Endothelial cell of umbilical vein (primary cell): ENCODE results near the gene BMERB1. TPM values are rescaled to one million over a fixed set of nuclear protein-coding genes. Genes with fewer than 3 reads are reported as not detected.
"Not testable (repeated sequence)": the region's sequence is repeated elsewhere in the genome, so short reads cannot be mapped to it uniquely, and the experiment has no call there.

Experiments
- Bru-seq: library from RNA; stranded (reverse); fragments of 400-500 nt; gene quantifications from one replicate; lab custom pipeline; 2021; lab: Mats Ljungman, UMichigan
- BruChase-seq, 2 experiments: library from RNA; stranded (reverse); fragments of 400-500 nt; gene quantifications; one replicate each; lab custom pipeline; 2021; lab: Mats Ljungman, UMichigan
- BruUV-seq: library from RNA; stranded (reverse); fragments of 400-500 nt; replicated peaks from 2 replicates; lab custom pipeline; 2021; lab: Mats Ljungman, UMichigan
- CTCF ChIA-PET: fragments of 300-600, 350-600 bp; sonication (Branson Sonifier 250); formaldehyde crosslinking; loops from one replicate; lab custom pipeline; 2021; ENCODE audit warnings: antibody characterized with exemption, inconsistent platforms; lab: Charles Lee
- POLR2A ChIA-PET: fragments of 300-600, 350-600 bp; sonication (Branson Sonifier 250); formaldehyde crosslinking; loops from one replicate; lab custom pipeline; 2021; ENCODE audit warnings: antibody characterized with exemption, inconsistent platforms; lab: Charles Lee
- DNase-seq: peaks from one replicate; pipeline ENCODE4 v3.0.0-alpha.2; 2011; ENCODE audit warnings: low read depth, low spot score
- FAIRE-seq: peaks from 2 replicates; lab custom pipeline; 2011; peaks lifted over from hg19 to GRCh38; lab: Jason Lieb, UNC
- H2AFZ ChIP-seq: 2 replicates; pipeline ENCODE4 v1.6.0; 2012; ENCODE audit warnings: low read depth, low read length, control low read depth, inconsistent platforms
- H3K27ac ChIP-seq: 2 replicates; pipeline ENCODE4 v1.5.1; 2011; ENCODE audit warnings: low read depth, mild to moderate bottlenecking, control low read depth, low read length, moderate library complexity; ENCODE audit not compliant: insufficient read depth
- H3K27me3 ChIP-seq, 2 experiments: 2 replicates each; pipeline versions ENCODE4 v1.6.0 to v1.6.1; 2011; ENCODE audit warnings: low read length in 2 of 2, mixed read lengths in 1 of 2; ENCODE audit not compliant: control insufficient read depth in 2 of 2, insufficient read depth in 2 of 2
- H3K36me3 ChIP-seq, 2 experiments: 2 replicates in 1 of 2; 3 replicates in 1 of 2; pipeline ENCODE4 v1.5.1; 2011; ENCODE audit warnings: low read length in 2 of 2, mild to moderate bottlenecking in 1 of 2, moderate library complexity in 1 of 2; ENCODE audit not compliant: control insufficient read depth in 2 of 2, insufficient read depth in 2 of 2; ENCODE audit errors: extremely low read depth in 1 of 2
- H3K4me1 ChIP-seq: 3 replicates; pipeline ENCODE4 v1.5.1; 2011; ENCODE audit warnings: mild to moderate bottlenecking, low read length; ENCODE audit not compliant: control insufficient read depth, insufficient read depth; ENCODE audit errors: extremely low read depth
- H3K4me2 ChIP-seq: 2 replicates; pipeline ENCODE4 v1.6.1; 2011; ENCODE audit warnings: low read length, control low read depth, mixed read lengths; ENCODE audit not compliant: insufficient read depth
- H3K4me3 ChIP-seq, 3 experiments: fragments of 200-600 bp in 1 of 3; sonication (generic), shearing (Covaris generic) in 1 of 3; replicated peaks in 1 of 3; 2 replicates each; pipeline ENCODE4 v1.5.1; 2011 to 2016; ENCODE audit warnings: control low read depth in 3 of 3, low read length in 3 of 3, mild to moderate bottlenecking in 2 of 3, inconsistent platforms in 1 of 3, low read depth in 1 of 3, moderate library complexity in 1 of 3; ENCODE audit not compliant: insufficient read depth in 1 of 3
- H3K79me2 ChIP-seq: 2 replicates; pipeline ENCODE4 v1.6.0; 2012; ENCODE audit warnings: low read length, inconsistent platforms; ENCODE audit not compliant: control insufficient read depth, insufficient read depth
- H3K9ac ChIP-seq: replicated peaks from 2 replicates; pipeline ENCODE3; 2011; ENCODE audit warnings: low read length, control low read depth; ENCODE audit not compliant: insufficient read depth; ENCODE audit errors: extremely low read depth
- H3K9me1 ChIP-seq: replicated peaks from 3 replicates; pipeline ENCODE4 v1.6.0; 2011; ENCODE audit warnings: mild to moderate bottlenecking, low read length; ENCODE audit not compliant: control insufficient read depth, insufficient read depth; ENCODE audit errors: extremely low read depth
- H3K9me3 ChIP-seq: replicated peaks from 2 replicates; pipeline ENCODE4 v1.5.1; 2012; ENCODE audit warnings: low read length, inconsistent platforms; ENCODE audit not compliant: control insufficient read depth, insufficient read depth
- H4K20me1 ChIP-seq: replicated peaks from 2 replicates; pipeline ENCODE3; 2011; ENCODE audit warnings: mild to moderate bottlenecking, low read length; ENCODE audit not compliant: control insufficient read depth, insufficient read depth; ENCODE audit errors: extremely low read depth
- EZH2 ChIP-seq: IDR thresholded peaks from 2 replicates; pipeline ENCODE4 v1.6.1; 2012; ENCODE audit warnings: borderline replicate concordance, low read depth, mild to moderate bottlenecking, moderate library complexity, low read length, inconsistent platforms; ENCODE audit not compliant: severe bottlenecking
- JUN ChIP-seq: IDR thresholded peaks from 2 replicates; pipeline ENCODE4 v1.6.1; 2011; ENCODE audit warnings: borderline replicate concordance, low read depth; ENCODE audit not compliant: insufficient read length, insufficient read depth
- POLR2AphosphoS5 ChIP-seq: IDR thresholded peaks from 2 replicates; pipeline ENCODE4 v1.6.1; 2012; ENCODE audit warnings: low read depth, mild to moderate bottlenecking, control low read depth, low read length, moderate library complexity; ENCODE audit not compliant: insufficient read depth
- dilution Hi-C: fragments of 300-500 bp; cut with MboI; formaldehyde crosslinking; loops from one replicate; pipeline ENCODE4 v1.15.0; 2019; ENCODE audit warnings: low sequenced_read_pairs; ENCODE audit not compliant: extremely low pct_ligation_motif_present
- intact Hi-C: fragments of 100-400 bp; cut with micrococcal nuclease; formaldehyde crosslinking; loops from one replicate; pipeline ENCODE4 v1.10.0; 2022
- long read RNA-seq: library from polyadenylated mRNA; stranded (forward); transcript quantifications from one replicate; pipeline ENCODE4 v2.0.0, GENCODE V29; 2021
- polyA minus RNA-seq, 3 experiments: library from RNA; depleted of rRNA, polyadenylated mRNA; stranded (reverse); fragments of >200 nt; gene quantifications; 1 replicate in 1 of 3; 2 replicates in 2 of 3; pipeline ENCODE4 v1.2.3, GENCODE V29; 2011
- polyA plus RNA-seq, 4 experiments: library from polyadenylated mRNA; depleted of rRNA in 3 of 4; stranded (reverse) in 3 of 4; unstranded in 1 of 4; fragments of >200 nt; gene quantifications; 2 replicates each; pipeline versions ENCODE4 v1.2.1 to v1.2.3, GENCODE V29; 2011 to 2012; ENCODE audit warnings: missing spikeins in 1 of 4
- total RNA-seq: library from RNA; stranded (reverse); gene quantifications from 2 replicates; pipeline ENCODE4 v1.2.3, GENCODE V29; 2021
- TF ChIP-seq, protein P1 (sequence below), 2 donors: IDR thresholded peaks; 1 replicate in 1 of 2; 2 replicates in 1 of 2; pipeline ENCODE4 v1.5.1; 2011; ENCODE audit warnings: low read length in 2 of 2, mild to moderate bottlenecking in 2 of 2, moderate library complexity in 2 of 2, control low read depth in 1 of 2, inconsistent platforms in 1 of 2, low read depth in 1 of 2; ENCODE audit not compliant: insufficient read depth in 1 of 2; ENCODE audit errors: extremely low read depth in 1 of 2
- TF ChIP-seq, protein P2 (sequence below): IDR thresholded peaks from 2 replicates; pipeline ENCODE4 v1.6.1; 2011; ENCODE audit not compliant: insufficient read depth, insufficient read length

The BMERB1 gene
- 14.1 and 27.2 TPM in 2 replicates for total RNA-seq
- polyA plus RNA-seq, result 17.4 and 18.6 TPM in 2 replicates
- polyA plus RNA-seq (2011; cell fraction: cytosol; rRNA removed), result 17.5 and 18.0 TPM in 2 replicates
- polyA plus RNA-seq (2011; cell fraction: nucleus; rRNA removed), result 11.0 and 17.5 TPM in 2 replicates
- polyA plus RNA-seq (2012), result 10.2 and 17.4 TPM in 2 replicates
- 18.5 and 18.6 TPM in 2 replicates for polyA minus RNA-seq
- polyA minus RNA-seq (2011; cell fraction: cytosol; rRNA and poly(A)+ RNA removed), result 4.0 TPM
- 6.7 and 7.5 TPM in 2 replicates for polyA minus RNA-seq (2011; cell fraction: nucleus; rRNA and poly(A)+ RNA removed)
- Bru-seq, nascent RNA, result percentile 57 among the genes with signal in this experiment
- BruChase-seq, experiment 1, labeled RNA remaining after a 6-hour chase, result percentile 62 among the genes with signal in this experiment
- percentile 64 among the genes with signal in this experiment for BruChase-seq, experiment 2, labeled RNA remaining after a 2-hour chase
- long read RNA-seq, transcript C16orf45-210 (4 exons, 546 nt), result minor isoform, 5 of 87 reads
- long read RNA-seq, transcript C16orf45-201 (6 exons, 2,404 nt), result major isoform, 49 of 87 reads
- long read RNA-seq, partial matches to known transcripts, result 13 of 87 reads
- long read RNA-seq, other reads (novel, unspliced or antisense), result 20 of 87 reads

DNA sequence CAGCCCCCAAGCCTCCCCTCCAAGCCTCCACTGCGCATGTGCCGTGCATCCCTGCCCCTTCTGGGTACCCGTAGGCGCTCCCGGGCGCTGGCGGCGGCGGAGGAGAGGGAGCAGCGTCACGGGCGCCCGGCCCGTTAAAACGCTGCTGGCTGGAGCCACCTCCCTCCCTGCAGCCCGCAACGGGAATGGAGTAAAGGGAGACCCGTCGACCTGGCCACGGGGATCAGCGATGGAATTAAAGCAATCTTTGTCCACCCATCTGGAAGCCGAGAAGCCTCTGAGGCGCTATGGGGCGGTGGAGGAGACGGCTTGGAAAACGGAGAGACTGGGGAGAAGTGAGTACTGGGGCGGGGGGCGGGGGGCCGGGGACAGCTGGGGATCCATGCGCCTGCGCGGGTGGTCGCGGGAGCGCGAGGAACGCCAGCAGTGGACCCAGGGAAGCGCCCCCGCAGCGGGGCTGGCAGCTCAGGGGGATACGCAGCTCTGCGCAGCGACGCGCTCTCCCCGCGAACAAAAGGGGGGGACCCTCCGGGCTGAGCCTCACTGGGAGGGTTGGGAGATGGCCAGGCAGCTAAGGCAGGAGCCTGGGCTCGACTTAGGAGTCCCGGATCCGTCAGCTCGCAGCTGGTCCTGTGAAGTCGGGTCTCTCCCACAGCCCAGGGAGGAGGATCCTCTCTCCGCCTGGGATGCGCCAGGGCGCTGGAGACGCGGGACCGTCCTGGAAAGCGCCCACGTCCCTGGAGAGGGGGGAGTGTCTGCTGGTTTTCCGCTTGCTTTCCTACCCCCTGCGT is at the start of gene BMERB1:
TSS of gene BMERB1 (plus strand) at position 164 of the 791 bp plus-strand sequence. CDS start at position 230, 66 bp downstream.
- Histone ChIP-seq H3K9me1 (no peaks in the 10 kb centered on the region), H3K4me2 (peak within 1 kb of the TSS; percentile 96), H2AFZ (peak within 1 kb of the TSS; percentile 98), H3K9me3 (no peaks in the 10 kb centered on the region), H3K79me2 (peaks cover 2% of the 10 kb centered on the region), H4K20me1 (no peaks in the 10 kb centered on the region), H3K4me1 (peaks cover 9% of the 10 kb centered on the region), H3K36me3 (no peaks in the 10 kb centered on the region), H3K4me3 (peak within 1 kb of the TSS; percentile 67 to 96 (median 72)), H3K27me3 (no peaks in the 10 kb centered on the region), H3K9ac (peak within 1 kb of the TSS; percentile 30), H3K27ac (no peak within 1 kb of the TSS)
- dilution Hi-C loops (no loop called here), intact Hi-C loops (loop anchor here (2.0 to 5.0 kb wide), 4 partner anchors 48 to 322 kb away; no protein-coding TSS in a partner anchor)
- no TSS peak for BruUV-seq
- peak; percentile 73 for DNase-seq
- no peak for FAIRE-seq
- TF ChIP-seq POLR2AphosphoS5, result no peak
- TF ChIP-seq, protein P1, sequence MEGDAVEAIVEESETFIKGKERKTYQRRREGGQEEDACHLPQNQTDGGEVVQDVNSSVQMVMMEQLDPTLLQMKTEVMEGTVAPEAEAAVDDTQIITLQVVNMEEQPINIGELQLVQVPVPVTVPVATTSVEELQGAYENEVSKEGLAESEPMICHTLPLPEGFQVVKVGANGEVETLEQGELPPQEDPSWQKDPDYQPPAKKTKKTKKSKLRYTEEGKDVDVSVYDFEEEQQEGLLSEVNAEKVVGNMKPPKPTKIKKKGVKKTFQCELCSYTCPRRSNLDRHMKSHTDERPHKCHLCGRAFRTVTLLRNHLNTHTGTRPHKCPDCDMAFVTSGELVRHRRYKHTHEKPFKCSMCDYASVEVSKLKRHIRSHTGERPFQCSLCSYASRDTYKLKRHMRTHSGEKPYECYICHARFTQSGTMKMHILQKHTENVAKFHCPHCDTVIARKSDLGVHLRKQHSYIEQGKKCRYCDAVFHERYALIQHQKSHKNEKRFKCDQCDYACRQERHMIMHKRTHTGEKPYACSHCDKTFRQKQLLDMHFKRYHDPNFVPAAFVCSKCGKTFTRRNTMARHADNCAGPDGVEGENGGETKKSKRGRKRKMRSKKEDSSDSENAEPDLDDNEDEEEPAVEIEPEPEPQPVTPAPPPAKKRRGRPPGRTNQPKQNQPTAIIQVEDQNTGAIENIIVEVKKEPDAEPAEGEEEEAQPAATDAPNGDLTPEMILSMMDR (IDR thresholded peaks at IDR 0.05; ENCODE audit: extremely low read depth in 1 of 2, insufficient read depth in 1 of 2, low read depth in 1 of 2, low read length in 2 of 2), result no peak
- TF ChIP-seq, protein P2, sequence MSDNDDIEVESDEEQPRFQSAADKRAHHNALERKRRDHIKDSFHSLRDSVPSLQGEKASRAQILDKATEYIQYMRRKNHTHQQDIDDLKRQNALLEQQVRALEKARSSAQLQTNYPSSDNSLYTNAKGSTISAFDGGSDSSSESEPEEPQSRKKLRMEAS, result no peak
- TF ChIP-seq EZH2, result no peak
- no peak for TF ChIP-seq JUN
- ChIA-PET CTCF (interaction anchor here (1.3 to 2.0 kb wide), 2 partner anchors 10 to 116 kb away, joined by 4 to 9 read pairs; no protein-coding TSS in a partner anchor), POLR2A (no interaction called here)

DNA sequence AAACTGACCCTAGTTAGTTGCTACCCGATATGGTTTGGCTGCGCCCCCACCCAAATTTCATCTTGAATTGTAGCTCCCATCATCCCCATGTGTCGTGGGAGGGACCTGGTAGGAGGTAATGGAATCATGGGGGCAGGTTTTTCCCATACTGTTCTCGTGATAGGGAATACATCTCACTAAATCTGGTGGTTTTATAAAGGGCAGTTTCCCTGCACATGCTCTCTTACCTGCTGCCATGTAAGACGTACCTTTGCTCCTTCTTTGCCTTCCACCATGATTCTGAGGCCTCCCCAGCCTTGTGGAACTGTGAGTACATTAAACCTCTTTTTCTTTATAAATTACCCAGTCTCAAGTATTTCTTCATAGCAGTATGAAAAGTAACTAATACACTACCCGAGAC is 46.3 kb upstream of the BMERB1 start:
- H3K4me2 ChIP-seq, H3K27ac ChIP-seq, H3K9me1 ChIP-seq, H3K79me2 ChIP-seq, H3K27me3 ChIP-seq, FAIRE-seq, H3K4me3 ChIP-seq, H4K20me1 ChIP-seq, H3K9me3 ChIP-seq, intact Hi-C loops, H2AFZ ChIP-seq, H3K4me1 ChIP-seq, DNase-seq, BruUV-seq, POLR2A ChIA-PET, dilution Hi-C loops, H3K9ac ChIP-seq, CTCF ChIA-PET, H3K36me3 ChIP-seq: not testable (repeated sequence)
